ENCODE data around the gene F8. TPM values are rescaled to one million over a fixed set of nuclear protein-coding genes. Genes with fewer than 3 reads are reported as not detected.

The F8 gene
- total and polyA plus RNA-seq, 10 of the 15 experiments (the other 5 are each of a cell fraction or from before 2014, with no cell fraction given): 3.0 to 8.1 (median 5.1) TPM

DNA sequence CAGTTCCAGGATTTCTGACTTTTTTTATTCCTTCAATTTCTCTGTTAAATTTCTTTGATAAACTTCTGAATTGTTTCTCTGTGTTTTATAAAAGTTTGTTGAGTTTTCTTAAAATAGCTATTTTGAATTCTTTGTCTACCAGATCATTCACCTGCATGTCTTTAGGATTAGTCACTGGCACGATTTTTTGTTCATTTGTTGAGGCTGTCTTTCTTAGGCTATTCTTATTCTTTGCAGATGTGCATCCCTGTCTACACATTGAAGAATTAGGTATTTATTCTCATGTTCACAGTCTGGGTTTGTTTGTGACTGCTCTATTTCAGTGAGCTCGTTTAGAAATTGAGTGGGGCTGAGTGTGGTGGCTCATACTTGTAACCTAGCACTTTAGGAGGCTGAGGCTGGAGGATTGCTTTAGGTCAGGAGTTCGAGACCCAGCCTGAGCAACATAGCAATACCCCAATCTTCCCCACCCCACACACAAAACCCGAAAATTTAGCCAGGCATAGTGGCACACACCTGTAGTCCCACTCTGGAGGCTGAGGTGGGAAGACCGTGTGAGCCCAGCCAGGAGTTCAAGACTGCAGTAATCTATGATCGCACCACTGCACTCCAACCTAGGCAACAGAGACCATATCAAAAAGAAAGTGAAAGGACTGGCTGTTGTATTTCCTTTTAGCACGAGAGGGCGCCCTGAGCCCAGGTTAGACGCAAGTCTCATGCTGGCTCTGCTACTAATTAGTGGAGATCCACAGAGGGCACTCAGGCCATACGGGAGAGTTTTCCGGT, 42.0 kb downstream of the F8 start (continued):
- TF ChIP-seq RUNX3 (IDR thresholded peaks at IDR 0.05; ENCODE audit: low read length): no peak
- TF ChIP-seq TBL1XR1 (IDR thresholded peaks at IDR 0.05; ENCODE audit: low read depth, low read length): no peak
- TF ChIP-seq SMC3 (IDR thresholded peaks at IDR 0.05; ENCODE audit: borderline replicate concordance, low read length): peak; percentile 81
- TF ChIP-seq, protein P1, sequence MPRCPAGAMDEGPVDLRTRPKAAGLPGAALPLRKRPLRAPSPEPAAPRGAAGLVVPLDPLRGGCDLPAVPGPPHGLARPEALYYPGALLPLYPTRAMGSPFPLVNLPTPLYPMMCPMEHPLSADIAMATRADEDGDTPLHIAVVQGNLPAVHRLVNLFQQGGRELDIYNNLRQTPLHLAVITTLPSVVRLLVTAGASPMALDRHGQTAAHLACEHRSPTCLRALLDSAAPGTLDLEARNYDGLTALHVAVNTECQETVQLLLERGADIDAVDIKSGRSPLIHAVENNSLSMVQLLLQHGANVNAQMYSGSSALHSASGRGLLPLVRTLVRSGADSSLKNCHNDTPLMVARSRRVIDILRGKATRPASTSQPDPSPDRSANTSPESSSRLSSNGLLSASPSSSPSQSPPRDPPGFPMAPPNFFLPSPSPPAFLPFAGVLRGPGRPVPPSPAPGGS (IDR thresholded peaks at IDR 0.05; ENCODE audit: borderline replicate concordance, insufficient read depth, low read depth, low read length, poor library complexity, severe bottlenecking): no peak
- no peak for TF ChIP-seq ETV6 (conservative IDR thresholded peaks at IDR 0.05 in 1 of 2, IDR thresholded peaks at IDR 0.05 in 1 of 2; ENCODE audit: borderline replicate concordance in 1 of 2, low read depth in 1 of 2)
- TF ChIP-seq, protein P2, sequence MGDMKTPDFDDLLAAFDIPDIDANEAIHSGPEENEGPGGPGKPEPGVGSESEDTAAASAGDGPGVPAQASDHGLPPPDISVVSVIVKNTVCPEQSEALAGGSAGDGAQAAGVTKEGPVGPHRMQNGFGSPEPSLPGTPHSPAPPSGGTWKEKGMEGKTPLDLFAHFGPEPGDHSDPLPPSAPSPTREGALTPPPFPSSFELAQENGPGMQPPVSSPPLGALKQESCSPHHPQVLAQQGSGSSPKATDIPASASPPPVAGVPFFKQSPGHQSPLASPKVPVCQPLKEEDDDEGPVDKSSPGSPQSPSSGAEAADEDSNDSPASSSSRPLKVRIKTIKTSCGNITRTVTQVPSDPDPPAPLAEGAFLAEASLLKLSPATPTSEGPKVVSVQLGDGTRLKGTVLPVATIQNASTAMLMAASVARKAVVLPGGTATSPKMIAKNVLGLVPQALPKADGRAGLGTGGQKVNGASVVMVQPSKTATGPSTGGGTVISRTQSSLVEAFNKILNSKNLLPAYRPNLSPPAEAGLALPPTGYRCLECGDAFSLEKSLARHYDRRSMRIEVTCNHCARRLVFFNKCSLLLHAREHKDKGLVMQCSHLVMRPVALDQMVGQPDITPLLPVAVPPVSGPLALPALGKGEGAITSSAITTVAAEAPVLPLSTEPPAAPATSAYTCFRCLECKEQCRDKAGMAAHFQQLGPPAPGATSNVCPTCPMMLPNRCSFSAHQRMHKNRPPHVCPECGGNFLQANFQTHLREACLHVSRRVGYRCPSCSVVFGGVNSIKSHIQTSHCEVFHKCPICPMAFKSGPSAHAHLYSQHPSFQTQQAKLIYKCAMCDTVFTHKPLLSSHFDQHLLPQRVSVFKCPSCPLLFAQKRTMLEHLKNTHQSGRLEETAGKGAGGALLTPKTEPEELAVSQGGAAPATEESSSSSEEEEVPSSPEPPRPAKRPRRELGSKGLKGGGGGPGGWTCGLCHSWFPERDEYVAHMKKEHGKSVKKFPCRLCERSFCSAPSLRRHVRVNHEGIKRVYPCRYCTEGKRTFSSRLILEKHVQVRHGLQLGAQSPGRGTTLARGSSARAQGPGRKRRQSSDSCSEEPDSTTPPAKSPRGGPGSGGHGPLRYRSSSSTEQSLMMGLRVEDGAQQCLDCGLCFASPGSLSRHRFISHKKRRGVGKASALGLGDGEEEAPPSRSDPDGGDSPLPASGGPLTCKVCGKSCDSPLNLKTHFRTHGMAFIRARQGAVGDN (IDR thresholded peaks at IDR 0.05): no peak
- TF ChIP-seq, protein P3, sequence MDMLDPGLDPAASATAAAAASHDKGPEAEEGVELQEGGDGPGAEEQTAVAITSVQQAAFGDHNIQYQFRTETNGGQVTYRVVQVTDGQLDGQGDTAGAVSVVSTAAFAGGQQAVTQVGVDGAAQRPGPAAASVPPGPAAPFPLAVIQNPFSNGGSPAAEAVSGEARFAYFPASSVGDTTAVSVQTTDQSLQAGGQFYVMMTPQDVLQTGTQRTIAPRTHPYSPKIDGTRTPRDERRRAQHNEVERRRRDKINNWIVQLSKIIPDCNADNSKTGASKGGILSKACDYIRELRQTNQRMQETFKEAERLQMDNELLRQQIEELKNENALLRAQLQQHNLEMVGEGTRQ (IDR thresholded peaks at IDR 0.05; ENCODE audit: borderline replicate concordance, low read depth, low read length): no peak
- no peak for TF ChIP-seq CHD4 (IDR thresholded peaks at IDR 0.05)
- TF ChIP-seq CHD2 (IDR thresholded peaks at IDR 0.05; ENCODE audit: borderline replicate concordance, low read depth, low read length): no peak
- no peak for TF ChIP-seq TCF7 (IDR thresholded peaks at IDR 0.05; ENCODE audit: borderline replicate concordance)
- TF ChIP-seq RAD21 (IDR thresholded peaks at IDR 0.05; ENCODE audit: insufficient read depth, low read depth, low read length): peak; percentile 85
- no peak for TF ChIP-seq ATF7 (IDR thresholded peaks at IDR 0.05; ENCODE audit: low read depth)
- TF ChIP-seq SUZ12 (IDR thresholded peaks at IDR 0.05; ENCODE audit: unreplicated experiment): no peak
- no peak for TF ChIP-seq SP1 (IDR thresholded peaks at IDR 0.05; ENCODE audit: low read depth, low read length)
- TF ChIP-seq IKZF1 (conservative IDR thresholded peaks at IDR 0.05): 0 out of 2 replicates have a peak, but pooled peaks have one; percentile 34
- TF ChIP-seq DPF2 (IDR thresholded peaks at IDR 0.05): 0 out of 2 replicates have a peak, but pooled peaks have one; percentile 10
- no peak for TF ChIP-seq CBX5 (IDR thresholded peaks at IDR 0.05; ENCODE audit: low read depth)
- TF ChIP-seq, protein P4, sequence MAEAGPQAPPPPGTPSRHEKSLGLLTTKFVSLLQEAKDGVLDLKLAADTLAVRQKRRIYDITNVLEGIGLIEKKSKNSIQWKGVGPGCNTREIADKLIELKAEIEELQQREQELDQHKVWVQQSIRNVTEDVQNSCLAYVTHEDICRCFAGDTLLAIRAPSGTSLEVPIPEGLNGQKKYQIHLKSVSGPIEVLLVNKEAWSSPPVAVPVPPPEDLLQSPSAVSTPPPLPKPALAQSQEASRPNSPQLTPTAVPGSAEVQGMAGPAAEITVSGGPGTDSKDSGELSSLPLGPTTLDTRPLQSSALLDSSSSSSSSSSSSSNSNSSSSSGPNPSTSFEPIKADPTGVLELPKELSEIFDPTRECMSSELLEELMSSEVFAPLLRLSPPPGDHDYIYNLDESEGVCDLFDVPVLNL (IDR thresholded peaks at IDR 0.05; ENCODE audit: low read depth, low read length): no peak
- TF ChIP-seq GABPA (IDR thresholded peaks at IDR 0.05; ENCODE audit: low read depth): no peak
